Measurements from ENCODE around the gene MVB12B. TPM values are rescaled to one million over a fixed set of nuclear protein-coding genes. Genes with fewer than 3 reads are reported as not detected.
A peak's percentile ranks its signal among the peaks of the same experiment; 100 is the strongest.

MVB12B gene
- total and polyA plus RNA-seq, 10 donors: 2.8 to 52.4 (median 34.8) TPM

DNA sequence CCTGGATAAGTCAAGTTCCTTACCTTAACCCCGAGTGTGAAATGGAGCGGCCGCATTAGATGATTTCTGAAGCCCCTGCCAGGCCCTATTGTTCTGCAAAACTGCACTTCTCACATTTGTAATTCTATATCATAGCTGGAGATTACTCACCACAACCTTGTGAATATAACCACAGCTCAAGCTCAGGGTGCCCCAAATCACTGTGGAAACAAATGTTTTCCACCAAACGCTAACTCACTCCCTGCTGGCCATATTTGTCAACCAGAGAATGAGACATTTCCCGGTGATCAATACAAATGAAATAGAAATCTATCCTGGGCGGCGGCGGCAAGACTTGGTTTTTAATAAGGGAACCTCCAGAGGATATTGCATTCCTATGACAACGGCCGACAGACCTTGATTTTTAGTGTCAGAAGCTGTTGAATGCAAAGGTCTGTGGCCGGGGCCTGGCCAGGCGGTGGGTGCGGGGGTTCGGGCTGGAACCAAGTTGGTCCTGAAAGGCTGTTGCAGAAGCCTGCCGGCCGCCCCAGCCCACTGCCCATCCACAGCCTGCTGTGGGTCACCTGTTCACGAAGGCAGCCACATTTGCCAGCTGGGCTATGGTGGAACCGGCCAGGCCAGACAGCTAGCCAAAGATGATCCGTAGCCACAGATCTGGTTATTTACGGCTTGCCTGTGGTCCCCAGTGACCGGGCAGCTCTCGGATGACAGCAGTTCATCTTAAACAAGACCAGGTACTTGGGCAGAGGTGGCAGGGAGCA lies 193.2 kb downstream of the MVB12B start:
- no peaks in the 10 kb centered on the region for H3K36me3 ChIP-seq
- 84 to 92% (median 88%) methylated on average over 22 of the region's 22 CpGs for WGBS, 5 donors
- H3K4me3 ChIP-seq: no peak overlapping the region
- intact Hi-C loops (cut with DNase I; ENCODE audit: low total_unique reads): no loop called here
- peak; percentile 72 for DNase-seq
- H3K9me3 ChIP-seq: no peaks in the 10 kb centered on the region
- H3K27ac ChIP-seq: no peak overlapping the region
- H3K27me3 ChIP-seq (replicated peaks in 1 of 7): peaks cover 0 to 87% (median 20%) of the 10 kb centered on the region in 7 donors
- TF ChIP-seq, protein P1, sequence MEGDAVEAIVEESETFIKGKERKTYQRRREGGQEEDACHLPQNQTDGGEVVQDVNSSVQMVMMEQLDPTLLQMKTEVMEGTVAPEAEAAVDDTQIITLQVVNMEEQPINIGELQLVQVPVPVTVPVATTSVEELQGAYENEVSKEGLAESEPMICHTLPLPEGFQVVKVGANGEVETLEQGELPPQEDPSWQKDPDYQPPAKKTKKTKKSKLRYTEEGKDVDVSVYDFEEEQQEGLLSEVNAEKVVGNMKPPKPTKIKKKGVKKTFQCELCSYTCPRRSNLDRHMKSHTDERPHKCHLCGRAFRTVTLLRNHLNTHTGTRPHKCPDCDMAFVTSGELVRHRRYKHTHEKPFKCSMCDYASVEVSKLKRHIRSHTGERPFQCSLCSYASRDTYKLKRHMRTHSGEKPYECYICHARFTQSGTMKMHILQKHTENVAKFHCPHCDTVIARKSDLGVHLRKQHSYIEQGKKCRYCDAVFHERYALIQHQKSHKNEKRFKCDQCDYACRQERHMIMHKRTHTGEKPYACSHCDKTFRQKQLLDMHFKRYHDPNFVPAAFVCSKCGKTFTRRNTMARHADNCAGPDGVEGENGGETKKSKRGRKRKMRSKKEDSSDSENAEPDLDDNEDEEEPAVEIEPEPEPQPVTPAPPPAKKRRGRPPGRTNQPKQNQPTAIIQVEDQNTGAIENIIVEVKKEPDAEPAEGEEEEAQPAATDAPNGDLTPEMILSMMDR (IDR thresholded peaks at IDR 0.05 in 8 of 11, conservative IDR thresholded peaks at IDR 0.05 in 3 of 11): no peak
- TF ChIP-seq POLR2A (IDR thresholded peaks at IDR 0.05): no peak
- TF ChIP-seq POLR2AphosphoS5 (IDR thresholded peaks at IDR 0.05): no peak
- H3K4me1 ChIP-seq: peaks cover 14 to 68% (median 32%) of the 10 kb centered on the region in 6 donors

DNA sequence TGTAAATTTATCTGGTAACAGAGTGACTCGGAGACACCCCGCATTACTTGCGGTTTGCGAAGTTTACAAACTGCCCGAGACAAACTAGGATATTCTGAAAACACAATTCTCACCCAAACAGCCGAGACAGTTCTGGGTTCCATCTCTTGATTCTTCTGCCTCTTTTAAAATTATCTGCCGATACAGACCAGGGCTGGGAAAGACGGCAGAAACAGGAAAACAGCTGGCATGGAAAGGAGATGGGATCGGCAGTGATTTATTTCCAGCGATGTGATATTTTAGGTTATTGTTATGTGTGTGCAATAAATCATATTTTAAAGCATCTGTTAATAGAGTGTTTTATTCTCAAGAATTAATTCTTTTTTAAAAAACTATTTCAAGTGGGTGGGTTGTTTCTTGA lies 193.8 kb downstream of the MVB12B start:
- no peak overlapping the region for H3K27ac ChIP-seq
- TF ChIP-seq POLR2A (IDR thresholded peaks at IDR 0.05): no peak
- no peak for TF ChIP-seq POLR2AphosphoS5 (IDR thresholded peaks at IDR 0.05)
- TF ChIP-seq, protein P1 (IDR thresholded peaks at IDR 0.05 in 8 of 11, conservative IDR thresholded peaks at IDR 0.05 in 3 of 11): no peak
- peaks cover 0 to 87% (median 20%) of the 10 kb centered on the region in 7 donors for H3K27me3 ChIP-seq (replicated peaks in 1 of 7)
- no peak overlapping the region for H3K4me3 ChIP-seq
- DNase-seq: no peak
- H3K36me3 ChIP-seq: no peaks in the 10 kb centered on the region
- H3K4me1 ChIP-seq: peaks cover 14 to 72% (median 34%) of the 10 kb centered on the region in 6 donors
- 85 to 89% (median 87%) methylated on average over 10 of the region's 10 CpGs for WGBS, 5 donors
- intact Hi-C loops (cut with DNase I; ENCODE audit: low total_unique reads): no loop called here
- no peaks in the 10 kb centered on the region for H3K9me3 ChIP-seq

DNA sequence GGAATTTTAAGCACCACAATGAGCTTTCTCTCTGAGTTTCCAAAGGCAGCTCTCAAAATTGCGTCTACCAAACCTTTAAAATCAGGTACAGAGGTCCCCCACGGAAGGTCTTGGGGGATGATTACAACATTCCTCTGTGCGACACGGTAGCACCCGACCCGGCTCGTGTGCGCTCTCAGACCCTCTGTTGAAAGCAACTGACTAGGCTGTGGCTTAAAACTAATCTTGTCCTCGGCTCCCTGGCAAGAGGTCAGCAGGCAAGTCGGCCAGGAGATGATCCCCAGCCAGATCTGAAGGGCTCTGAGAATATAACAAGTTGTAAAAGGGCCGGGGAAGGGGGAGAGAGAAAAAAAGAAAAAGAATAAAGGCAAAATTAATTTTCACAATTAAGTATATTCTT lies 194.5 kb downstream of the MVB12B start:
- Histone ChIP-seq H3K4me1 (peaks cover 14 to 73% (median 37%) of the 10 kb centered on the region in 6 donors), H3K9me3 (no peaks in the 10 kb centered on the region), H3K36me3 (no peaks in the 10 kb centered on the region), H3K27me3 (replicated peaks in 1 of 7) (peaks cover 0 to 87% (median 14%) of the 10 kb centered on the region in 7 donors), H3K27ac (no peak overlapping the region), H3K4me3 (no peak overlapping the region)
- WGBS, 5 donors: 64 to 83% (median 71%) methylated on average over 11 of the region's 11 CpGs
- TF ChIP-seq POLR2A (IDR thresholded peaks at IDR 0.05) (no peak), POLR2AphosphoS5 (IDR thresholded peaks at IDR 0.05) (no peak)
- TF ChIP-seq, protein P1 (IDR thresholded peaks at IDR 0.05 in 8 of 11, conservative IDR thresholded peaks at IDR 0.05 in 3 of 11): no peak
- intact Hi-C loops (cut with DNase I; ENCODE audit: low total_unique reads): no loop called here
- DNase-seq: peak; percentile 48

DNA sequence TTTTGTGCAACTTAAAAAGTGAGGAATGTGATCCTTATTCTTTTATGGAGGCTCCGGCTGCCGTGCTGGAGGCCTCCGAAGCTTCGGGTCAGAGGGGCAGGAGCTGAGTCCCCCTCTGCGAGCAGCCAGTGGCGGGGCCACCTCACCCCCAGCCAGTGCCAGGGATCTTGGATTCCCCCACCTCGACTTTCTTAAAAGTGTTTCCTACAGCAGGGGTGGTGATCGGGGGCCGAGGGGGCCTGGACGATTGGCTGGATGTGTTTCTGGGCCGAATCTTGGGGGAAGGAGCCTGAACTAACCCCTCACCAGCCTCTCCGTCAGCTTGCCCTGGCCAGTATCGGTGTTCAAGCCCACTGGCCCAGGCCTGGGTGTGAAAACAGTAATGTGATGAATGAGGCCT lies 194.9 kb downstream of the MVB12B start:
- TF ChIP-seq POLR2A (IDR thresholded peaks at IDR 0.05): no peak
- TF ChIP-seq, protein P1 (IDR thresholded peaks at IDR 0.05 in 8 of 11, conservative IDR thresholded peaks at IDR 0.05 in 3 of 11): no peak
- TF ChIP-seq POLR2AphosphoS5 (IDR thresholded peaks at IDR 0.05): no peak
- Histone ChIP-seq H3K9me3 (no peaks in the 10 kb centered on the region), H3K4me3 (no peak overlapping the region), H3K4me1 (peaks cover 14 to 73% (median 38%) of the 10 kb centered on the region in 6 donors), H3K36me3 (no peaks in the 10 kb centered on the region), H3K27ac (no peak overlapping the region), H3K27me3 (replicated peaks in 1 of 7) (peaks cover 0 to 87% (median 14%) of the 10 kb centered on the region in 7 donors)
- peak; percentile 44 for DNase-seq
- intact Hi-C loops (cut with DNase I; ENCODE audit: low total_unique reads): no loop called here
- 83 to 94% (median 89%) methylated on average over 13 of the region's 13 CpGs for WGBS, 5 donors
